ENCODE results near the gene NUP214. TPM values are rescaled to one million over a fixed set of nuclear protein-coding genes. Genes with fewer than 3 reads are reported as not detected.
A peak's percentile ranks its signal among the peaks of the same experiment; 100 is the strongest.

NUP214 gene
- total and polyA plus RNA-seq, 2 of the 4 experiments (the other 2 are of a cell fraction) = 7.9 to 13.4 TPM

GRCh38 chr9:131228988-131229387, 103.6 kb downstream of the NUP214 start:
- ChIA-PET CTCF (no interaction called here), POLR2A (ENCODE audit: unreplicated experiment) (no interaction called here)
- H2AK5ac ChIP-seq (ENCODE audit: low read depth, low read length) = no peak overlapping the region
- DNase-seq = peak; percentile 93
- no TSS peak for BruUV-seq (replicated peaks)
- peaks cover 16% of the 10 kb centered on the region; the same call in 1 of the 2 replicates for H4K20me1 ChIP-seq (ENCODE audit: insufficient read depth, low read length)
- ATAC-seq (ENCODE audit: low read depth) = peak; percentile 93
- peak overlapping the region; percentile 15 for H2AK9ac ChIP-seq (replicated peaks; ENCODE audit: low read depth, low read length, poor library complexity)
- H3K18ac ChIP-seq (ENCODE audit: low read depth, low read length) = no peak overlapping the region
- no peak overlapping the region for H2BK20ac ChIP-seq (ENCODE audit: low read depth, low read length)
- no peak overlapping the region for H3K4me3 ChIP-seq (ENCODE audit: insufficient read depth, low read depth, low read length)
- H4K5ac ChIP-seq (ENCODE audit: low read depth, low read length) = no peak overlapping the region
- no peak overlapping the region for H3K14ac ChIP-seq (replicated peaks; ENCODE audit: low read depth, low read length)
- no peak overlapping the region; the same call in 1 of the 2 replicates for H3K27ac ChIP-seq (ENCODE audit: insufficient read depth, low read length)
- H4K91ac ChIP-seq (ENCODE audit: insufficient read depth, low read depth, low read length) = no peak overlapping the region
- WGBS, 2 experiments (ENCODE audit: extremely low coverage in 2 of 2, insufficient read length in 1 of 2) = no CpG with 5 or more reads among the region's 8 CpGs
- no peak overlapping the region for H3K4ac ChIP-seq (ENCODE audit: low read depth, low read length)
- intact Hi-C loops (cut with micrococcal nuclease) = loop anchor here (2.0 kb wide), 1 partner anchor 50 kb away; no protein-coding TSS in a partner anchor
- H3K9ac ChIP-seq (ENCODE audit: low read depth, low read length) = no peak overlapping the region
- peaks cover 19% of the 10 kb centered on the region for H3K9me1 ChIP-seq (ENCODE audit: insufficient read depth, low read length)
- in situ Hi-C loops (cut with MboI; ENCODE audit: low sequenced_read_pairs) = no loop called here
- H3K9me3 ChIP-seq (ENCODE audit: control insufficient read depth, insufficient read depth, low read length) = no peaks in the 10 kb centered on the region
- peak overlapping the region; percentile 14; the same call in 1 of the 2 replicates for H3K4me2 ChIP-seq (ENCODE audit: low read depth, low read length)
- H3K79me1 ChIP-seq (ENCODE audit: low read depth in 1 of 2, low read length in 2 of 2) = 0 out of 4 replicates have a peak, but pooled peaks cover 0 to 12% of the 10 kb centered on the region in 2 experiments
- H3K27me3 ChIP-seq (ENCODE audit: control insufficient read depth, insufficient read depth, low read length) = no peaks in the 10 kb centered on the region
- dilution Hi-C loops (cut with HindIII; ENCODE audit: low sequenced_read_pairs, unreplicated experiment) = no loop called here
- no peak overlapping the region for H2AFZ ChIP-seq (replicated peaks; ENCODE audit: low read length, poor library complexity)
- no peak overlapping the region for H3K56ac ChIP-seq (ENCODE audit: extremely low read depth, insufficient read depth, low read length)
- H2BK5ac ChIP-seq (ENCODE audit: low read depth, low read length, poor library complexity, severe bottlenecking) = no peak overlapping the region
- H3K23ac ChIP-seq (ENCODE audit: low read depth, low read length) = no peak overlapping the region
- no peak overlapping the region for H4K8ac ChIP-seq (ENCODE audit: low read depth in 2 of 2, low read length in 2 of 2)
- no peak overlapping the region for H2BK15ac ChIP-seq (ENCODE audit: low read depth, low read length)
- peaks cover 19% of the 10 kb centered on the region for H3K4me1 ChIP-seq (ENCODE audit: control insufficient read depth, insufficient read depth, low read length)
- H3K36me3 ChIP-seq (ENCODE audit: control insufficient read depth, insufficient read depth, low read length) = peaks cover 22% of the 10 kb centered on the region
- H2BK120ac ChIP-seq (ENCODE audit: low read depth, low read length) = no peak overlapping the region
- TF ChIP-seq MAZ (IDR thresholded peaks at IDR 0.05; ENCODE audit: borderline replicate concordance, low read depth, low read length) = no peak
- TF ChIP-seq BHLHE40 (IDR thresholded peaks at IDR 0.05; ENCODE audit: low read depth, low read length) = peak; percentile 48; the same call in 1 of the 2 replicates
- TF ChIP-seq RAD21 (IDR thresholded peaks at IDR 0.05; ENCODE audit: low read length) = no peak
